Fibroblast of skin of right quadriceps (primary cell): ENCODE data around the gene MPHOSPH9.

Experiments
- DNase-seq: peaks from one replicate; pipeline ENCODE4 v3.0.0-alpha.2; 2013

Gene MPHOSPH9

GRCh38 chr12:123121670-123122069 is 111.3 kb downstream of the MPHOSPH9 start:
- no peak for DNase-seq

DNA sequence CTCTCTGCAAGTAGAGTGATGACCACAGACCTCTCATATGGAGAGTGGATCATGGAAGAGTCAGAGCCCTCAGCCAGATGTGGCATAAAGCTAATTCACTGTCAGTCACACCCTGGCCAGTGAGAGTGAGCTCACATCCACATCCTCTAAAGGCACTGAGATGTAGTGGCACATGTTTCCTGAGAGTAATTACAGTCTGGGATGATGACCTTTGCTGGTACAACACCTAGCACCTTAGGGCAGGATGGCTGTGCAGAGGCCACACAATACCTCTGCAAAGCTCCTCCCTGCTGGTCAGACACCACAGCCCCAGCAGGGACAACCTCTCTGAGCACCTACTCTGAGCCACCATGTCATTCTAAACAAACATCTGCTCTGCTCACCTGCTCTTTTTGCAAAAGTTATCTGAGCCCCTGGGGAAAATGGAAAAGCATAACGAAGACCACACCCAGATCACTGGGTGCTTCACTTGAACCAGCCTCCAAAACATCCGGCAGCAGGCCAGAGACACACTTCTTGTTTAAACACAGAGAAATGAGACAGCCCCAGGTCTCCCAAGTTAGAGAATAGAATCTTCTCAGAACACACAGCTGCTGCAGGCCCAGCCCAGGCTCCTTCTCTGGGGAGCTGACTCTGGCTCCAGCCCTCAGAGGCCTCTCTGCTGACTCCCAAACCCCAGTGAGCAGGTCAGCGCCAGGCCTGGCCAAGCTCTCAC is 112.3 kb downstream of the MPHOSPH9 start:
- DNase-seq, result no peak

- no peak for DNase-seq
Measured at GRCh38 chr12:123119808-123120207, 113.1 kb downstream of the MPHOSPH9 start.

- no peak for DNase-seq
Measured at GRCh38 chr12:123118497-123118896, 114.4 kb downstream of the MPHOSPH9 start.

DNA sequence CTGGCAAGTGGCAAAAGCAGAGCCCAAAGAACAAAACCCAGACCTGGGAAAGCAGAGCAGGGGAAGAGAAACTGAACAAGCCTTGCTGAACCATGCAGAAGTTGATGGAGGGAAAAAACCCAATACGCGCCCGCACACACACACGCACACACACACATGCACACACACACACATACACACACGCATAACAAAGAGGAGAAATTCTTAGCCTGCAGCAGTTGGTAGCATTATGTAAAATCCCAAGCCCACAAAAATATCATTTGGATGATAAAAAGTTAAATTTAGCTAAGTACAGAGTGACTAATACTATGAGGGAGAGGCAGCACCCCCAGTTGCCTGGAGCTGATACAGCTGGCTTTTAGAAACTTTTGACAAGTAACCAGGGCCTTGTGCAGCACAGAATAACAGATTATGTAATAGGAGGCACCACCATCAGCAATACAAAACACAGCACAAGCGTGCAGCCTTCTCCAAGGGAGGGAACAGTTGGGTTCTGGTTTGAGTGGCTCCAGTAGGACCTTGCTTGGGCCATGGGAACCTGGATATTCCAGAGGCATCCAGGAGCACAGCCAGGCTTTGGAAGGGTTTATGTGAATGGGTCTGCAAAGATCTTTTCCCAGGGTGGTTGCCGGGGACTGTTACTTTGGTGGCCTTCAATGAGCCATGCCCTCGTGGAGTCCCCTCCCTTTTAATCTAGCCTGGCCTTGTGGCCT is 117.4 kb downstream of the MPHOSPH9 start:
- peak; percentile 94 for DNase-seq

GRCh38 chr12:123114304-123115083 is 118.4 kb downstream of the MPHOSPH9 start:
- no peak for DNase-seq

- DNase-seq, result no peak
Measured at GRCh38 chr12:123113026-123113425, 119.9 kb downstream of the MPHOSPH9 start.

DNA sequence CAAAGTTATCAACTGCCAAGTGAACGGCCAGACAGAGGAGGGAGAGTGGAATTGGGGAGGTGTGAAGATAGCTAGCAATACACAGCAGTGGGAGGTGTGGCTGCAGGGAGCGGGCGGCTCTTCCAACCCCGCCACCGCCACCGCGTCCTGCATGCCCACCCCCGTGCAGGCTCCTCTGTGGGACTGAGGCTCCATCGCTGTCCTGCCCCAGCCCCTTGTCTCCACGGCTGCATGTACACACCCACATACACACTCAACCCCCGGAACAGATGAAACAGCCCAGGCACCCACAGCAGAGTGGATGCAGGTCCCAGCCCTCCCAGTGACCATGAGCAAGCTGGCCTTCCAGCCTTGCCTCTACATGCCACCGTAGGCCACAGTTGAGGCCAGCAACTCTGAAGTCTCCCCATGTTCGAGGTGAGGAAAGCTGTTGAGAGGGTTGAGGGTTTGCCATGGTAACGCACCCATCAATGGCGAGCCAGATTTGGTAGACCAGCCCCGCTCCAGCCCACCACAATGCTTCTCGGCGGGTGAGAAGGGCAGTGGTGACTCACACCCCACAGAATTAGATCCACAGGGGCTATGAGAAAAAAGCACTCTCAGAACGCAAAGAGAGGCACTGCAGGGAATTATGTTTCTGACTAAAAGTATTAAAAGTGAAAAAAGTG is 121.3 kb downstream of the MPHOSPH9 start:
- DNase-seq, result peak; percentile 49

DNA sequence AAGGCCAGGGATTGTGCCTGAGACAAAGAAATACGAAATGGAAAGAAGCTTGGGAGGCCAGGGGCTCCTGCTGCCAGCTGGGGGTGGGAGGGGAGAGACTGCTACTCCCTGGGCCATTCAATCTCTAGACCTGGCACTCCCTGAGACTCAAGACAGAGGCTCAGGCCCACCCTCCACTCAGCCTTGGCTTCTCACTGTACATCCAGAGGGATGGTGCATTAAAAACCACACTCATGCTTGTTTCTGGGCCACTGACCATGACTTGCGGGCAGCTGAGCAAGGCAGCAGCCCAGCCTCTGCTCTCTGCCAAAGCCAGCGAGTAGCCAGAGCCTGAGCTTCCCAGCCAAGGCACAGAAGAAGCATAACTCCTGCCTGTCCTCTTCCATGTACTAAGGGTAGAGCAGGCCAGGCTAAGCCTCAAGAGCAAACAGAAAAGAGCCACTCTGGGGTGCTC is 123.6 kb downstream of the MPHOSPH9 start:
- no peak for DNase-seq

- DNase-seq, result no peak
Measured at GRCh38 chr12:123108682-123109066, 124.3 kb downstream of the MPHOSPH9 start.

- DNase-seq, result no peak
Measured at GRCh38 chr12:123107926-123108681, 124.8 kb downstream of the MPHOSPH9 start.

GRCh38 chr12:123106640-123107359 is 126.1 kb downstream of the MPHOSPH9 start:
- no peak for DNase-seq

- no peak for DNase-seq
Measured at GRCh38 chr12:123105211-123105826, 127.6 kb downstream of the MPHOSPH9 start.

DNA sequence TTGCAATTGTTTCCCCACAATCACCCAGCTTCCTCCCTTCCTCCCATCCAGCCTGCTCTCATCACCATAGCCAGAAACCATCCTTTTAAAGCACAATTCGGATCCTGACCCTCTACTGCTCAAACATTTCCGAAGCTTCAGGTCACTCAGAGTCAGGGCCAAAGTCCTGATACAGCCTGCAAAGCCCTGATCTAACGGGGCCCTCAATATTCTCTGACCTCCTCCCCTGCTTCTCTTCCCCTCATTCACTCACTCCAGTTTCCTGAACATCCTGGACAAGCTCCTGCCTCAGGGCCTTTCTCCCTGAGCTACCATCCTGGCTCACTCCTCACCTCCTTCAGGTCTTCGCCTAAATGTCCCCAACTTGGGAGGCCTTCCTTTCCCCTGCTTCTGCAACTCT is 128.1 kb downstream of the MPHOSPH9 start:
- DNase-seq, result no peak
